ENCODE results near the gene ANAPC10. TPM values are rescaled to one million over a fixed set of nuclear protein-coding genes. Genes with fewer than 3 reads are reported as not detected.
A peak's percentile ranks its signal among the peaks of the same experiment; 100 is the strongest.
"Not testable (repeated sequence)": the region's sequence is repeated elsewhere in the genome, so short reads cannot be mapped to it uniquely, and the experiment has no call there.

The ANAPC10 gene, protein sequence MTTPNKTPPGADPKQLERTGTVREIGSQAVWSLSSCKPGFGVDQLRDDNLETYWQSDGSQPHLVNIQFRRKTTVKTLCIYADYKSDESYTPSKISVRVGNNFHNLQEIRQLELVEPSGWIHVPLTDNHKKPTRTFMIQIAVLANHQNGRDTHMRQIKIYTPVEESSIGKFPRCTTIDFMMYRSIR
- 21.5 TPM for polyA plus RNA-seq (2013, experiment 1 of 2)
- 25.2 TPM for polyA plus RNA-seq (2013, experiment 2 of 2)

DNA sequence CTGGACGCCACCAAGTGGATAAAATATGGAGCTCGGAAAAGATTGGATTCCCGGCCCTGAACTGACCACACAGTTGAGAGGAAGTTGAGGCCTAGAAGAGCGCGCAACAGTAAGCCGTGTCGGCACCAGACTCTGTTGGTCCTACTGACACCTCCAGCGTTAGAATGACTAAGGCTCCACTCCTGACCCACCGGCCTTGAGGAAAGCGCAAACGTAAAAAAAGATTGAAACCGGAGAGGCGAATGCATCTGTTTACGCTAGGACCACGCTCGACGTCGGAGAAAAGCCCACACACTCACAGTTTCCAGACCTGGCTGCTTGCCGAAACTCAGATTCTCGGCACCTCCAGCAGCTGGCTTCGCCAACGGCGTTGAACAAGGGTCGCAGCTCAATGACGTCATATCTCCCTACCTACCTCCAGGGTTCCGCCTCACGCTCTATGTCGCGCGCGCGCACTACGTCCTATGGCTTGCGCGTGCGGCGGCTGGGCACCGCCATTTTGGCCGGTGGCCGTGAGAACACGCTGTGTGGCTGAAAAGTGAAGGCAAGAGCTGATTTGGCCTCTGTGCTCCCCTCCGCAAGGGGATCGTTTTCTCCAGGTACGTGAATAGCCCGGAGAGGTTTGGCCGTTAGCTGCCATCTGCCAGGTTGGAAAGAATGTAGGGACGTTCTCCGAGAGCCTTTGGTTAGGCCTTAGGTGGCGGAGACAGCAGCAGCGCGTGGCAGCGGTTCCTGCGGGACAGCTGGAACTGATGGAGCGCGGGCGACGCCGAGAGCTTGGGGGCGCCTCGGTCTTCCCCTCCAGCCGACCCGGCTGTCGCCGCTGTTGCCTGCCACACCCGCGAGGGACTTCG is at the start of gene ANAPC10, which contains the start of gene ABCE1:
ANAPC10 (minus strand) TSS at position 376 of the 854 bp plus-strand sequence. CDS start 2,097 bp downstream, outside the sequence.
ABCE1 (plus strand) TSS at position 491 of the 854 bp plus-strand sequence. CDS start 6,102 bp downstream, outside the sequence.
- H3K18ac ChIP-seq (ENCODE audit: low read length), result peak within 1 kb of the TSS; percentile 0
- WGBS (ENCODE audit: extremely low coverage, insufficient coverage, low lambda C conversion rate), result no CpG with 5 or more reads among the region's 67 CpGs
- H3K9ac ChIP-seq (ENCODE audit: low read length), result peak within 1 kb of the TSS; percentile 85
- H3K4ac ChIP-seq (ENCODE audit: low read depth, low read length), result peak within 1 kb of the TSS; percentile 61
- peak within 1 kb of the TSS; percentile 69 for H3K27ac ChIP-seq (ENCODE audit: low read depth, low read length)
- DNase-seq, result peak; percentile 99
- H2AK5ac ChIP-seq (ENCODE audit: low read length), result no peak within 1 kb of the TSS
- peaks cover 61% of the 10 kb centered on the region for H3K79me2 ChIP-seq (ENCODE audit: control insufficient read depth, insufficient read depth, low read length)
- H3K56ac ChIP-seq (ENCODE audit: low read length), result peak within 1 kb of the TSS; percentile 89
- no peak within 1 kb of the TSS for H4K8ac ChIP-seq (ENCODE audit: low read depth, low read length)
- no peaks in the 10 kb centered on the region for H3K36me3 ChIP-seq (ENCODE audit: control insufficient read depth, insufficient read depth, low read length)
- H3K27me3 ChIP-seq (ENCODE audit: insufficient read depth, low read length, poor library complexity), result no peaks in the 10 kb centered on the region
- no peak within 1 kb of the TSS for H2BK120ac ChIP-seq (ENCODE audit: low read depth, low read length)
- peaks cover 7% of the 10 kb centered on the region for H3K79me1 ChIP-seq (ENCODE audit: low read length)
- H3K4me1 ChIP-seq (ENCODE audit: control insufficient read depth, low read depth, low read length), result peaks cover 4% of the 10 kb centered on the region
- H4K5ac ChIP-seq (ENCODE audit: low read length), result no peak within 1 kb of the TSS
- H3K23ac ChIP-seq (ENCODE audit: low read length), result no peak within 1 kb of the TSS
- peak within 1 kb of the TSS; percentile 59 for H3K4me2 ChIP-seq (ENCODE audit: low read length)
- no peak within 1 kb of the TSS for H2BK15ac ChIP-seq (replicated peaks; ENCODE audit: low read depth)
- H2BK5ac ChIP-seq (ENCODE audit: low read length), result no peak within 1 kb of the TSS
- peak within 1 kb of the TSS; percentile 85 for H3K4me3 ChIP-seq (ENCODE audit: low read length)

DNA sequence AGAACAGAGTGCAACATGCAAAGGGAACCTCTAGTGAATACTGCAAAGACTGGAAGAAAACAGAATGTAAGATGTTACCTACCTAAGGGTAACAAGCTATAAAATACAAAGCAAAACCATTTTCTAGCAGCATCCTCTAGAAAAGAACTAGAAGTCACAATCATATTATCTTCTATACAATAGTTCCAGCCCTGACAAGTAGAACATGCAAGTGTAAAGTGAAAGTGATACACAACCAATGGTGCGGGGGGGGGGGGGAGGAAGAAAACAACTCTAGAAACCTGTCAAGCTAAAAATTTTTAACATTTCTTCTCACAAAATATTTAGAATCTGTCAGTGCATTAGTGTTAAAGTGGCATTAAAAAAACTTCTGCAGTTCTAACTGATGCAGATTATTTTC is 38.2 kb upstream of the ANAPC10 start:
- not testable (repeated sequence) for H4K8ac ChIP-seq (ENCODE audit: low read depth, low read length); H2BK120ac ChIP-seq (ENCODE audit: low read depth, low read length); H3K56ac ChIP-seq (ENCODE audit: low read length); H3K79me1 ChIP-seq (ENCODE audit: low read length); H2AK5ac ChIP-seq (ENCODE audit: low read length); H3K4me1 ChIP-seq (ENCODE audit: control insufficient read depth, low read depth, low read length); H3K4me3 ChIP-seq (ENCODE audit: low read length); H2BK5ac ChIP-seq (ENCODE audit: low read length); H3K27me3 ChIP-seq (ENCODE audit: insufficient read depth, low read length, poor library complexity); H3K4me2 ChIP-seq (ENCODE audit: low read length); DNase-seq; H4K5ac ChIP-seq (ENCODE audit: low read length); H3K79me2 ChIP-seq (ENCODE audit: control insufficient read depth, insufficient read depth, low read length); H3K27ac ChIP-seq (ENCODE audit: low read depth, low read length); H3K23ac ChIP-seq (ENCODE audit: low read length); H3K36me3 ChIP-seq (ENCODE audit: control insufficient read depth, insufficient read depth, low read length); H3K18ac ChIP-seq (ENCODE audit: low read length); H3K9ac ChIP-seq (ENCODE audit: low read length); H3K4ac ChIP-seq (ENCODE audit: low read depth, low read length); H2BK15ac ChIP-seq (replicated peaks; ENCODE audit: low read depth)
- no CpG with 5 or more reads among the region's 1 CpG for WGBS (ENCODE audit: extremely low coverage, insufficient coverage, low lambda C conversion rate)

DNA sequence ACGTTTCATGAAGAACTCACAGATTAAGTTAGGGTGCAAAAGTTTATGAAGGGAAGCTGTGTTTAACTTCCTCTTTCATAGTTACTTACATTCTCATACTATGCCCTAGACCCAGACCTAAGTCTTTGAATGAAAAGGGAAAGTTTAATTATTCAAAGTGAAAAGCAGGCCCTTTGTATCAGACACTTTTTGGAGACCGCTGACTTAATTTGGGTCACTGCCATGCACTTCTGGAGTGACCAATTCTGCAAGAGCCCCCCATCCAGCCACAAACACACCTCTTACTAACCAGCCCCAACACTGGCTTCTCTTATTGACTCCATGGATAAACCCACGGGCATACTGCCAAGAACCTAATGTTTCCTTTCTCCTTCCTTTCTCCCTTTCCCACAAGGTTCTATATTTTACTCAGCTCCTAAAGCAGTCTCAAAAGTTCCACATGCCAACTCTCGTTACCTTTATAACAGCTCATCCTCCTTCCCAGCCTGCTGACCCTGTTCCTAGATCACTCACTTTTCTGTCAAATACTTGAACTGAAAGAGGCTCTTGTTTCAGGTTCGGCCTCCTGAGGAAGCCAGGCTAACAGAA is 34.6 kb upstream of the ANAPC10 start:
- Histone ChIP-seq H3K4ac (ENCODE audit: low read depth, low read length) (no peak overlapping the region), H3K56ac (ENCODE audit: low read length) (no peak overlapping the region), H2BK120ac (ENCODE audit: low read depth, low read length) (no peak overlapping the region), H3K4me1 (ENCODE audit: control insufficient read depth, low read depth, low read length) (no peaks in the 10 kb centered on the region), H3K18ac (ENCODE audit: low read length) (no peak overlapping the region), H3K4me3 (ENCODE audit: low read length) (no peak overlapping the region), H2BK5ac (ENCODE audit: low read length) (no peak overlapping the region), H3K79me2 (ENCODE audit: control insufficient read depth, insufficient read depth, low read length) (no peaks in the 10 kb centered on the region), H4K5ac (ENCODE audit: low read length) (no peak overlapping the region), H2AK5ac (ENCODE audit: low read length) (no peak overlapping the region), H3K23ac (ENCODE audit: low read length) (no peak overlapping the region), H3K4me2 (ENCODE audit: low read length) (no peak overlapping the region), H2BK15ac (replicated peaks; ENCODE audit: low read depth) (no peak overlapping the region), H3K27me3 (ENCODE audit: insufficient read depth, low read length, poor library complexity) (no peaks in the 10 kb centered on the region), H3K79me1 (ENCODE audit: low read length) (no peaks in the 10 kb centered on the region), H4K8ac (ENCODE audit: low read depth, low read length) (no peak overlapping the region), H3K27ac (ENCODE audit: low read depth, low read length) (no peak overlapping the region), H3K9ac (ENCODE audit: low read length) (no peak overlapping the region), H3K36me3 (ENCODE audit: control insufficient read depth, insufficient read depth, low read length) (no peaks in the 10 kb centered on the region)
- DNase-seq, result no peak
- WGBS (ENCODE audit: extremely low coverage, insufficient coverage, low lambda C conversion rate), result no CpG with 5 or more reads among the region's 5 CpGs

DNA sequence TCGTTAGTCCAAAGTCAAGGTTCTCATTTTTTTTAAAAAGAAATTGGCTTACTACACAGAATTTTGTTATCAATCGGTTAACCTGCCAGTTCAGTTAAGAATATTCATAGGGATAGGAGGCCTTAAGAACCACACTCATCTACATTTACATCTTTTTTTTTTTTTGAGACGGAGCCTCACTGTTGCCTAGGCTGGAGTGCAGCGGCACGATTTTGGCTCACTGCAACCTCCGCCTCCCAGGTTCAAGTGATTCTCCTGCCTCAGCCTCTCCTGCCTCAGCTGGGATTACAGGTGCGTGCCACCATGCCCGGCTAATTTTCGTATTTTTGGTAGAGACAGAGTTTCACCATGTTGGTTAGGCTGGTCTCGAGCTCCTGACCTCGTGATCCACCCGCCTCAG is 33.9 kb upstream of the ANAPC10 start:
- no peak overlapping the region for H2BK120ac ChIP-seq (ENCODE audit: low read depth, low read length)
- H3K79me1 ChIP-seq (ENCODE audit: low read length), result no peaks in the 10 kb centered on the region
- H3K9ac ChIP-seq (ENCODE audit: low read length), result no peak overlapping the region
- H3K23ac ChIP-seq (ENCODE audit: low read length), result no peak overlapping the region
- H3K27me3 ChIP-seq (ENCODE audit: insufficient read depth, low read length, poor library complexity), result no peaks in the 10 kb centered on the region
- H3K4me3 ChIP-seq (ENCODE audit: low read length), result no peak overlapping the region
- H2BK15ac ChIP-seq (replicated peaks; ENCODE audit: low read depth), result no peak overlapping the region
- H3K4me1 ChIP-seq (ENCODE audit: control insufficient read depth, low read depth, low read length), result no peaks in the 10 kb centered on the region
- H3K56ac ChIP-seq (ENCODE audit: low read length), result no peak overlapping the region
- no peak overlapping the region for H2BK5ac ChIP-seq (ENCODE audit: low read length)
- H4K8ac ChIP-seq (ENCODE audit: low read depth, low read length), result no peak overlapping the region
- no peak overlapping the region for H3K18ac ChIP-seq (ENCODE audit: low read length)
- no peak for DNase-seq
- WGBS (ENCODE audit: extremely low coverage, insufficient coverage, low lambda C conversion rate), result no CpG with 5 or more reads among the region's 12 CpGs
- no peak overlapping the region for H3K4me2 ChIP-seq (ENCODE audit: low read length)
- no peak overlapping the region for H3K4ac ChIP-seq (ENCODE audit: low read depth, low read length)
- H3K79me2 ChIP-seq (ENCODE audit: control insufficient read depth, insufficient read depth, low read length), result no peaks in the 10 kb centered on the region
- no peak overlapping the region for H4K5ac ChIP-seq (ENCODE audit: low read length)
- no peak overlapping the region for H2AK5ac ChIP-seq (ENCODE audit: low read length)
- no peak overlapping the region for H3K27ac ChIP-seq (ENCODE audit: low read depth, low read length)
- H3K36me3 ChIP-seq (ENCODE audit: control insufficient read depth, insufficient read depth, low read length), result peaks cover 2% of the 10 kb centered on the region

DNA sequence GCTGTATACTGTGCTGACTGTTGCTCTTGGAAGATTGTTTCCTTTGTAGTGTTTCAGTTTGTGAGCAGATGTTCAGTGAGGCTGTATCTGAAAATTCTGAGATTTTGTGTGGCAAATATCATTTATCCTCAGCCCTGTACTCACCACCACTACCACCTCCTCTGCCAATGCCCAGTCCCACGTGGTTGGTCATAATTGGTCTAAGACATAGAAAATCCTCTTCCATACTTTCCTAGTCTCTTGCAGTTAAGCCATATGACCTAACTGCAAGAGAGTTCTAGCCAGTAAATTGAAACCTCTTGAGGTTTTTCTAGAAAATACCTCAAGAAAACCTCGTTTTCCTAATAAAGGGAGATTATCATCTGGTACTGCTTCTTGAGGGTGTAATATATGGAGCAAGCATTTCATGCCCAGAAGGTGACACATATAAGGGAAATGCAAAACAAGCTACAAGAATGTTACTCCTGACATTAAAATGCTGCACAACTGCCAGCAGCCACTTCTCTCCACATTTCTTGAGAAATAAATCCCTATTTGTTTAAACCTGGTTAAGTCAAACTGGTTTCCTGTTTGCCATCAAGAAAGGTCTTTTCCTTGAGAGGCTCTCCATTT is 32.9 kb upstream of the ANAPC10 start:
- no peak overlapping the region for H2BK15ac ChIP-seq (replicated peaks; ENCODE audit: low read depth)
- WGBS (ENCODE audit: extremely low coverage, insufficient coverage, low lambda C conversion rate), result no CpG with 5 or more reads among the region's 2 CpGs

More for the DNA sequence above, 32.9 kb upstream of the ANAPC10 start:
- Histone ChIP-seq H4K8ac (ENCODE audit: low read depth, low read length) (no peak overlapping the region), H3K27me3 (ENCODE audit: insufficient read depth, low read length, poor library complexity) (no peaks in the 10 kb centered on the region), H3K18ac (ENCODE audit: low read length) (no peak overlapping the region), H4K5ac (ENCODE audit: low read length) (no peak overlapping the region), H2BK5ac (ENCODE audit: low read length) (no peak overlapping the region), H3K27ac (ENCODE audit: low read depth, low read length) (no peak overlapping the region), H3K56ac (ENCODE audit: low read length) (no peak overlapping the region), H3K79me2 (ENCODE audit: control insufficient read depth, insufficient read depth, low read length) (no peaks in the 10 kb centered on the region), H3K4me1 (ENCODE audit: control insufficient read depth, low read depth, low read length) (no peaks in the 10 kb centered on the region), H3K4me3 (ENCODE audit: low read length) (no peak overlapping the region), H3K79me1 (ENCODE audit: low read length) (no peaks in the 10 kb centered on the region), H3K4ac (ENCODE audit: low read depth, low read length) (no peak overlapping the region), H3K36me3 (ENCODE audit: control insufficient read depth, insufficient read depth, low read length) (peaks cover 2% of the 10 kb centered on the region), H3K4me2 (ENCODE audit: low read length) (no peak overlapping the region), H2BK120ac (ENCODE audit: low read depth, low read length) (no peak overlapping the region), H2AK5ac (ENCODE audit: low read length) (no peak overlapping the region), H3K9ac (ENCODE audit: low read length) (no peak overlapping the region), H3K23ac (ENCODE audit: low read length) (no peak overlapping the region)
- DNase-seq, result no peak
